ENCODE data around the gene ZMYM1. TPM values are rescaled to one million over a fixed set of nuclear protein-coding genes. Genes with fewer than 3 reads are reported as not detected.

The ZMYM1 gene
- total RNA-seq, 1 experiment from 2014 or later: 49.7 TPM

GRCh38 chr1:35164893-35165292, 85.7 kb downstream of the ZMYM1 start:
- no peaks in the 10 kb centered on the region for H3K27me3 ChIP-seq (ENCODE audit: insufficient read depth, low read depth)
- no peak overlapping the region for H2AFZ ChIP-seq
- TF ChIP-seq CTCF (conservative IDR thresholded peaks at IDR 0.05) (no peak), EZH2 (IDR thresholded peaks at IDR 0.05; ENCODE audit: low read depth) (no peak)
- peaks cover 7% of the 10 kb centered on the region; the same call in 1 of the 2 replicates for H3K9me3 ChIP-seq (ENCODE audit: insufficient read depth, low read depth)
- POLR2A ChIA-PET (ENCODE audit: unreplicated experiment): no interaction called here
- no peak overlapping the region for H3K4me2 ChIP-seq
- H3K36me3 ChIP-seq (ENCODE audit: low read depth): no peaks in the 10 kb centered on the region
- no peak overlapping the region for H3K27ac ChIP-seq
- no peaks in the 10 kb centered on the region for H3K9me2 ChIP-seq (ENCODE audit: insufficient read depth)
- no peaks in the 10 kb centered on the region for H4K20me1 ChIP-seq (ENCODE audit: insufficient read depth)
- no peak overlapping the region for H3K4me3 ChIP-seq
- intact Hi-C loops (cut with micrococcal nuclease; ENCODE audit: unreplicated experiment): no loop called here
- no TSS peak for BruUV-seq (replicated peaks)
- no peaks in the 10 kb centered on the region; the same call in 1 of the 2 replicates for H3F3A ChIP-seq (ENCODE audit: insufficient read depth, low read depth)
- H3K79me2 ChIP-seq (ENCODE audit: low read depth): no peaks in the 10 kb centered on the region
- no peak for DNase-seq
- H3K4me1 ChIP-seq (replicated peaks; ENCODE audit: insufficient read depth): no peaks in the 10 kb centered on the region
- CTCF ChIA-PET: no interaction called here

Other genes with a start within 250 kb of the ZMYM1 start
- 17.4 and 19.3 TPM in 2 replicates for gene SMIM12, start 219.6 kb upstream of the ZMYM1 start, total RNA-seq (2021)
- gene DLGAP3, start 149.7 kb upstream of the ZMYM1 start, total RNA-seq (2021): not detected in 2 replicates
- 39.8 and 41.7 TPM in 2 replicates for gene TMEM35B, start 94.0 kb upstream of the ZMYM1 start, total RNA-seq (2021)
- gene ZMYM6, start 47.4 kb upstream of the ZMYM1 start, total RNA-seq (2021): 17.2 and 18.8 TPM in 2 replicates
- 191 and 299 TPM in 2 replicates for gene SFPQ, start 113.8 kb downstream of the ZMYM1 start, total RNA-seq (2021)
- gene ZMYM4, start 189.3 kb downstream of the ZMYM1 start, total RNA-seq (2021): 55.6 and 84.4 TPM in 2 replicates

Data from PC-9 (cell line).